ENCODE results near the gene CST11. TPM values are rescaled to one million over a fixed set of nuclear protein-coding genes. Genes with fewer than 3 reads are reported as not detected.

Gene CST11
- total RNA-seq, 1 donor = not detected

DNA sequence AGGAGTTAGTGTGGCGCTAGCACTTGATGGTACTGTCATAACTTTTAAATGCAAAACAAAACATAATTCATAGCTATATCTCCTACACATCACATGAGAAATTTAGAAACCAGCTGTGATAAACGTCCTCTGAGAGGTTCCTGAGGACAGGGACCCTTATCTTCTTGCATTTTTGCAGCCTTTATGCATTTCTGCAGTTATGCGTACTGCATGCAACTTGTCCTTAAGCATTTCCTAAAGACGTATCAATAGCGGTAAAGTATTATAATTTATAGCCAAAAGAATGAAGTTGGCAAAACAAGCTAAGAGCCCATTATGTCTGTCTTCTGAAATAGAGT, 33.0 kb downstream of the CST11 start:
- peaks cover 13% of the 10 kb centered on the region for H3K4me1 ChIP-seq (ENCODE audit: insufficient read depth, low read length)
- no peak for TF ChIP-seq CTCF (IDR thresholded peaks at IDR 0.05; ENCODE audit: extremely low read depth, low read depth, low read length)
- peaks cover 52% of the 10 kb centered on the region for H3K79me2 ChIP-seq (ENCODE audit: insufficient read depth, low read length)
- no peaks in the 10 kb centered on the region for H3K36me3 ChIP-seq (ENCODE audit: insufficient read depth, low read length)
- peak overlapping the region; percentile 91 for H3K4me3 ChIP-seq (ENCODE audit: insufficient read depth, low read length)
- H4K20me1 ChIP-seq (ENCODE audit: insufficient read depth, low read length) = no peaks in the 10 kb centered on the region
- no peaks in the 10 kb centered on the region for H3K27me3 ChIP-seq (ENCODE audit: insufficient read depth, low read length)
- no peaks in the 10 kb centered on the region for H3K9me3 ChIP-seq (ENCODE audit: low read depth, low read length)
- DNase-seq (ENCODE audit: insufficient read length, low spot score, missing footprints) = no peak
- H3K4me2 ChIP-seq (ENCODE audit: insufficient read depth, low read length) = peak overlapping the region; percentile 86
- peak overlapping the region; percentile 70 for H3K27ac ChIP-seq (ENCODE audit: low read depth, low read length)
- H2AFZ ChIP-seq (ENCODE audit: low read length) = peak overlapping the region; percentile 24

GRCh38 chr20:23417861-23418260, 34.8 kb downstream of the CST11 start:
- no peak for DNase-seq (ENCODE audit: insufficient read length, low spot score, missing footprints)
- Histone ChIP-seq H3K4me1 (ENCODE audit: insufficient read depth, low read length) (peaks cover 13% of the 10 kb centered on the region), H2AFZ (ENCODE audit: low read length) (no peak overlapping the region), H3K9me3 (ENCODE audit: low read depth, low read length) (no peaks in the 10 kb centered on the region), H3K27me3 (ENCODE audit: insufficient read depth, low read length) (no peaks in the 10 kb centered on the region), H3K4me3 (ENCODE audit: insufficient read depth, low read length) (no peak overlapping the region), H3K36me3 (ENCODE audit: insufficient read depth, low read length) (no peaks in the 10 kb centered on the region), H3K27ac (ENCODE audit: low read depth, low read length) (no peak overlapping the region), H3K79me2 (ENCODE audit: insufficient read depth, low read length) (peaks cover 68% of the 10 kb centered on the region), H3K4me2 (ENCODE audit: insufficient read depth, low read length) (no peak overlapping the region), H4K20me1 (ENCODE audit: insufficient read depth, low read length) (no peaks in the 10 kb centered on the region)
- TF ChIP-seq CTCF (IDR thresholded peaks at IDR 0.05; ENCODE audit: extremely low read depth, low read depth, low read length) = no peak

DNA sequence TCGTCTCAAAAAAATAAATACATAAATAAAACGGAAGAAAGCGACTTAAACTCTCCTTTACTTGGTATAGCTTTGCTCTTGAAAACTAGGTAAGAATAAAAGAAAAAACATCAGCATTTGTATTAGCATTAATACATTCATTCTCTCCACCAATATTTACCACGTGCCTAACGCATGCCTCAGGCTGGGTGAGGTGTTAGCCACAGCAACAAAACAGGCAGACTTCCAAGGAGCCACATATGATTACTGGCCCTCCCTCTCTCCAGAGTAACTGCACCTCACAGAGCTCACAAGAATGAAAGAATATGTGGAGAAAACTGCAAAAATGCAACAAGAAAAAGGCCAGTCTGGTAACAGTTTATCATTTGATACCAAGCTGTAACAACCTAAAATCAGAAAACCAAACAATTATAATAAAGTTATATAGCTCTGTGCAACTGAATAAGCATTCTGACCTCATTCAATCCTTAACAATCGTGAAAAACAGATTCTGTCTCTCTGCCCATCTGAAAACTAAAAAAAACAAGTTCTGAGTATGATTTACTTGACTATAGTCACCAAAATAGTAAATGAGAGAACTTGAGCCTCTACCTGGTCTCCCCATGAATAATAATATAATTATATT, 36.6 kb downstream of the CST11 start:
- H3K79me2 ChIP-seq (ENCODE audit: insufficient read depth, low read length) = peaks cover 83% of the 10 kb centered on the region
- H3K9me3 ChIP-seq (ENCODE audit: low read depth, low read length) = no peaks in the 10 kb centered on the region
- no peaks in the 10 kb centered on the region for H3K27me3 ChIP-seq (ENCODE audit: insufficient read depth, low read length)
- DNase-seq (ENCODE audit: insufficient read length, low spot score, missing footprints) = no peak
- H3K4me2 ChIP-seq (ENCODE audit: insufficient read depth, low read length) = no peak overlapping the region
- TF ChIP-seq CTCF (IDR thresholded peaks at IDR 0.05; ENCODE audit: extremely low read depth, low read depth, low read length) = no peak
- no peaks in the 10 kb centered on the region for H3K36me3 ChIP-seq (ENCODE audit: insufficient read depth, low read length)
- no peak overlapping the region for H3K4me3 ChIP-seq (ENCODE audit: insufficient read depth, low read length)
- H3K4me1 ChIP-seq (ENCODE audit: insufficient read depth, low read length) = peaks cover 15% of the 10 kb centered on the region
- peaks cover 3% of the 10 kb centered on the region for H4K20me1 ChIP-seq (ENCODE audit: insufficient read depth, low read length)
- H3K27ac ChIP-seq (ENCODE audit: low read depth, low read length) = no peak overlapping the region
- H2AFZ ChIP-seq (ENCODE audit: low read length) = no peak overlapping the region

DNA sequence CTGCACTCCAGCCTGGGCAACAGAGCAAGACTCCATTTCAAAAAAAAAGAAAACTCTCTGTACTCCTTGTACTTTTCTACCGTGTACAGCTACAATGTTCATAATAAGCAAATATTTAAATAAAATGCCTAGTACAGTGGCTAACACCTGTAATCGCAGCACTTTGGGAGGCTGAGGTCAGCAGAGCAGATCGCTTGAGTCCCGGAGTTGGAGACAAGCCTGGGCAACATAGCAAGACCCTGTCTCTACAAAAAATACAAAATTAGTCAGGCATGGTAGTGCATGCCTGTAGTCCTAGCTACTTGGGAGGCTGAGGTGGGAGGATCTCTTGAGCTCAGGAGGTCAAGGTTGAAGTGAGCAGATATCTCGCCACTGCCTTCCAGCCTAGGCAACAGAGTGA, 37.1 kb downstream of the CST11 start:
- Histone ChIP-seq H3K9me3 (ENCODE audit: low read depth, low read length) (no peaks in the 10 kb centered on the region), H3K4me1 (ENCODE audit: insufficient read depth, low read length) (peaks cover 20% of the 10 kb centered on the region), H4K20me1 (ENCODE audit: insufficient read depth, low read length) (peaks cover 3% of the 10 kb centered on the region), H3K36me3 (ENCODE audit: insufficient read depth, low read length) (no peaks in the 10 kb centered on the region), H3K79me2 (ENCODE audit: insufficient read depth, low read length) (peaks cover 84% of the 10 kb centered on the region), H3K4me3 (ENCODE audit: insufficient read depth, low read length) (no peak overlapping the region), H2AFZ (ENCODE audit: low read length) (no peak overlapping the region), H3K27ac (ENCODE audit: low read depth, low read length) (no peak overlapping the region), H3K27me3 (ENCODE audit: insufficient read depth, low read length) (no peaks in the 10 kb centered on the region), H3K4me2 (ENCODE audit: insufficient read depth, low read length) (no peak overlapping the region)
- TF ChIP-seq CTCF (IDR thresholded peaks at IDR 0.05; ENCODE audit: extremely low read depth, low read depth, low read length) = no peak
- DNase-seq (ENCODE audit: insufficient read length, low spot score, missing footprints) = no peak
